GM18907 (cell line): Measurements from ENCODE around the gene DENND1A.

Source experiments
- ATAC-seq: cut with Tn5 transposase; IDR thresholded peaks from one replicate; pipeline ENCODE4 v1.9.1; 2021; ENCODE audit warnings: mild to moderate bottlenecking, moderate library complexity; ENCODE audit not compliant: unreplicated experiment

The DENND1A gene

DNA sequence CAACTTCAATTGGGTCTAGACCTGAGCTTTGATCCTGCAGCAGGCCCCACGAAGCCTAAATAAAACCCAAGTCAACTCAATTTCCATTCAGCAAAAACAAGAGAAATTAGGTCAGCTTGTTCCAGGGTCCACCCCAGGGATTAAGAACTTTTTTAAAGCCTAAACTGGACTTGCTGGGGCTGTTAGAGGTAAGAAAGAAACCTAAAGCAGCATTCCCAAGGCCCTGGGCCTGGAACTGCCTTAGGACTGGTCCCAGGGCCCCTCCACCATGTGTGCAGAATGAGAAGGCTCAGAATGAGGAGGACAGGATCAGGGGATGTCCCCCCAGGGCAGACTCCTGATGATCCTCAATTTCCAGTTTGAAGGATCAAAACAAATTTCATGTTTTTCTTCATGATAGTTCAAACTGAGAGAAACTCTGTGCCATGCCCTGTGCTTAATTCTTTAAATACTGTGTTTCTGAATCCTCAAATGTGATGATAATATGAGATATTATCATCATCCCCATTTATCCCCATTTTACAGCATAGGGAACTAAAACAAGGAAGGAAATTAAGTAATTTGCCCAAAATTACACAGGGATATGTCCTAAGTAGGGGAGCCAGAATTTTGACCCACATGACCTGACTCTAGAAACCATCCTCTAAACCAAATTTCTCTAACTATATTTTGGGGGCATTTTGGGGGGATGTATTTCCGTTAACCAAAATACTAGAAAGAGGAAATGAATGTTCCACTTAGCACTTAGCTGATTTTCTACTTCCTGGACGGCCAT is 64.5 kb downstream of the DENND1A start:
- ATAC-seq, result no peak

DNA sequence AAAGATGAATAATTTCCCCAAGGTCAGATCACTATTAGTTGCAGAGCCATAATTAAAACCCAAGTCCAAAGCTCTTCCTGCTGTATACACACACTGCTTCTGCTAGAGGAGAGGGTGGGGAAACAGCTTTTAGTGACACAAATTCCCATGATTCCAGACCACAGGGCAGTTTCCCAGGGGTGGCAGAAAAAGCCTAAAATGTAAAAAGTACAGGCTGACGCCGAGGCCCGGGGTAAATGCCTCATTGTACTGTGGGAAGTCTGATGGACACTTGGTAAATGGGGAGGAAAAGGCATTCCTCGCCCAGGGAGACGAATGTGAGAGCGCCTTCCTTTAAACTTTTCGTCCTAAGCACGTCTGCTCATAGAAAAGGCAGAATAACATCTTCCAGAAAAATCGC is 65.7 kb downstream of the DENND1A start:
- no peak for ATAC-seq

DNA sequence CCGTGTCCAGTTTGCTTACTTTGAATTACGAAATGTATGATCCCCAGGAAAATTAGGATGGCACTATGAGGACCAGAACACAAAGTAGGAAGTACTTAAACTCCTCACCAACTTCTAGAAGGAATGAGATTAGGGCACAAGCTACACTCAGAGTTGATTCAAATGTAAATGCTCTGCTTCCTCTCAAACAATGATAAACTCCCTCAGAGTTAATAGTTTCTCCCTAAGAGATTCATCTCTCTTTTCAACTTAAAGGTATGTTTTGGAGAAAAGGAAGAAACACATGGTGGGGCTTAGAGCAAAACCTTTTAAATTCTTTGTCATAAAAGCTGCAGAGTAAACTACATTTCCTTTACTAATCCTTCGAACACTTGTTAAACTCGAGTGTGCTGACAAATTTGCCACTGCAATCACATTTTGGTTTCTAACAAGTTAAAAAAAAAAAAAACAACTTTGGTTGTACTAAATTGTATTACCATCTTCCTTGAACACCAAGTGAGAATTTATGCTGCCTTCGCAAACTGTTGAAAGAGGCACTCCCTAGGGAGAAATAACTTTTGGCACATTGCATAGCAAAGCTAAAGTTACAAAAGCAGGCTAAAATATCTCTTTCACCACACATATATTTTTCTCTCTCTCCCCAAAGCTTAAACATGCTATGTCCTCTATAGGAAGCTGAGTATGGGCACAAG is 66.6 kb downstream of the DENND1A start:
- ATAC-seq, result no peak

DNA sequence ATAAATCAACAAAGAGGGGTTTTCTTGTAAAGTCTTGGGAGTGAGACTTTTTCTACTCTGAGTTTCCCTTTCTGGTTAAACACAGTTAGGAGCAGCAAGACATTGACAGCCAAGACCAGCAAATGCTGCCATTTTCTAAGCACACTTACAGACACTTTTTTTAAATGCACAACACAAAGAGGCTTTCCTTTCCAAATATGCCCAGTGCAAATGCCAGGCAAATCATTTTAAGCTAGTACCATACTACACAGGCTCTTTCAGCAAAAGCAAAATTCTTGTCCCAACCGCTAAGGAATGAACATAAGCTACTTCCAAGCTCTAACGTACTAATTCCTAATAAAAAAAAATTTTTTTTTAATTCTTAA is 68.2 kb downstream of the DENND1A start:
- no peak for ATAC-seq

DNA sequence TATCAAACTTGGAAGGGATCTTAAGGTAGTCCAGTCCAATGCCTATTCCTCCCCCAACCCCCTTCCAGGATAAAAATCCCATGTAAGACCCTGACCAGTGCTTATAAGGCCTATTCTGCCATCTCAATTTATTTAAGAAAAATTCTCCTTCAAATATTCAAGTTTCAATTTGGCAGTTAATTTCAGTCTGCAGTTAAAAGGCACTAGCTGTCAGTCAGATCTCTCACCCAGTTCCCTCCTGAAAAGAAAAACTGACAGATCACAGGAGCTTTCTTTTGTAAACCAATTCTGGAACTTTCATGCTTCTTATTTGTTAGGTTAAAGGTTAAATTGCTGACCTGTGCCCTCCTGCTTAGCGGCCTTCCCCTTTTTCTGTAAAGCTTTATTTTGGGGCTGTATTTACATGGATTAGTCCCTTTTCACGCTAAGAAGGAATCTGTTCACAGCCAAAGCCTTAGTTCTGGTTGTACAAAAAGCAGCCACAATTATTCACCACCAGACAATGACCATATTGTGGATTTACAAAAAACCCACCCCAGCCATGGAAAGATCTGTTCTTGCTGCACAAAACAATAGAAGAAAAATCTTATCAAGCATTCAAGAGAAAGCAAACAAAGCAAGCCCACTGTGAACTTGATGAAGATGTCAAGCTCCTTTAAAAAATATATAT is 68.7 kb downstream of the DENND1A start:
- ATAC-seq, result no peak

DNA sequence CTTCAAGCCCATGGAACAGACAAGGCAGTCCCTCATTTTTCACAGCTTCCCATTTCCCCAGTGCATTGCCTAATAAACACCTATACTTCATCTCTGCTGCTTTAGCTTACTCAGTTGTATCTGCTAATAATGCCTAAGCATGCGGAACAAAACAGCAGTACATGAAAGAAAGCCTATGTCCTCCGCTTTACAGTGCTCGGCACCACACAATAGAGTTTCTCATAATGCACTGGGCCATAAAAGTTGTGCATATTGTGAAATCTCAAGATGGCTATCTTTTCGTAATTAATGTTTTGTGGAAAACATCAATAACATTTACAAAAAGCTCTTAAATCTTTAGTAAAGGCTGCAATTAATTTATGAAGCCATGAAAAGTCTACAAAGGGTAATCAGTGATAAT is 69.3 kb downstream of the DENND1A start:
- no peak for ATAC-seq

DNA sequence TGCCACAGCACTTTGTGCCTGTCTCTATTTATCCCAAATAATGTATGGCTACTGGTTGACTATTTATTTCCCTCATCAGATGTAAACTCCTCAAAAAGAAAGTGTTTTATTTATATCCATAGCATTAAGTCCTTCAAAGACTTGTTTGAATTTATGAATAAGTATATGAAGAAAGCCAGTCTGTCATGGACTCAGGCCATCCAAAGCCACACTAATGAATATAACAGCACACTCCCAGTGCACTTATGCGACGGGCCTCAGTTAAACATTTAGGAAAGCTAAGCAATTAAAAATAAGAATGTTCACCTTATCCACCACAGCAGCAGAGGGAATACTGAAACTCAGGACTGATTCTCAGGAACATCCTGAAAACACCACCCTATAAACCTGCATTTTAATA is 77.5 kb downstream of the DENND1A start:
- no peak for ATAC-seq

DNA sequence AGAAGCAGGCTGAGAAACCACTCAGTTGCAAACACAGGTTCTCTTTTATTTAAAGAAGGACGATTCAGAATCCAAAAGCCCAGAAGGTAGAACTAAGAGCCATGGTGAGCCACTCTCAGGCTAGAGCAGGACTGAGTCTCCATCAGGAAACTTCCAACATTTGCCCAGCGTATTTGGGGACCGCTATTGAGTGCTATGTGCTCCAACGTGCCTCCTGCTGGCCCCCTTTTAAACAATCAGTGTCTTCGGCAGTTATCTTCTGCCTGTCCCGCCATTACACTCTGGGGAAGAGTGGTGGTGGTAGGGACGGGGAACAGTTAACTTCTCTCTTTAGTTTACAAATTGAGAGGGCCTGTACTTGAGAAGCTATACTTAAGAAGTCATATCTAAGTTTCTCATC is 78.1 kb downstream of the DENND1A start:
- no peak for ATAC-seq

DNA sequence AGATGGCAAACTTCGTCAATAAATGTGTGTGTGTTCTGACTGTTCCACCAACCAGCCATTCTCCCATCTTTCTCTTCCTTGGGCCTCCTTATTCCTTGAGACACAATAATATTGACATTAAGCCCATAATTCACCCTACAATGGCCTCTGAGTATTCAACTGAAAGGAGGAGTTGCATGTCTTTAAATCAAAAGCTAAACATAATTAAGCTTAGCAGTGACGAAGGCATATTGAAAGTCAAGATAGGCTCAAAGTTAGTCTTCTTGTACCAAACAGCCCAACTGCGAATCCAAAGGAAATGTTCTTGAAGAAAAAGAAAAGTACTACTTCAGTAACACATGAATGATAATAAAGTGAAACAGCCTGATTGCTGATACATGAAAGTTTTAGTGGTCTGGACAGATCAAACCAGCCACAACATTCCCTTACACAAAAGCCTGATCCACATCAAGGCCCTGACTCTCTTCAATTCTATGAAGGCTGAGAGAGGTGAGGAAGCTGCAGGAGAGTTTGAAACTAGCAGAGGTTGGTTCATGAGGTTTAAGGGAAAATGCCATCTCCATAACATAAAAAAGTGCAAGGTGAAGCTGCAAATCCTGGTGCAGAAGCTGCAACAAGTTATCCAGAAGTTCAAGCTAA is 81.4 kb downstream of the DENND1A start:
- no peak for ATAC-seq

DNA sequence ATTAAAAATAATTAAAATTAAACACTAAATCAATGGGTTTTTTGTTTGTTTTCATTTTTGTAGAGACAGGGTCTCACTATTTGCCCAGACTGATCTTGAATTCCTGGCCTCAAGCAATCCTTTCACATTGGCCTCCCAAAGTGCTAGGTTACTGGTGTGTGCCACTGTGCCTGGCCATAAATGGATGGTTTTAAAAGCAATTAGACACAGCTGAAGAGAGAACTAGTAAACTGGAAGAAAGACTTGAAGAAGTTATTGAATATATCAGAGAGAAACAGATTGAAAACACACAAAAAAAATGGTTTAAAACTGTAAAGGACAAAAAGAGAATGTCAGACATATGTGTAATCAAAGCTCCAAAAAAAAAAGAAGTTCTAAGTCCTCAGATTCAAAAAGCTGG is 83.0 kb downstream of the DENND1A start:
- no peak for ATAC-seq

DNA sequence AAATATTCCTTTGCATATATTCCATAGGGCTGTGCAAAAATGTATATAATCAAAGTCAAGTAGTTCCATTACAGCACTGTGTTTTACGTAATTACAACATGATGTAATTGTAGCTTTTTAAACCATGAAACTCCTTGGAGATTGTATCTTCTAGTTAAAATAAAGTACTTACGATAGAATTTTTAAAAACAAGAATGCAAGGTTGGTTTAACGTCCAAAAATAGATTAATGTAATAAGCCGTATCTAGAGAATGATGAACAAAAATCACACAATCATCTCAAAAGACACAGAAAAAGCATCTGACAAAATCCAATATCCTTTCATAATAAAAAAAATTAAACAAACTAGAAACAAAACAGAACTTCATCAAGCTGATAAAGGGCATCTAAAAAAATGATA is 86.2 kb downstream of the DENND1A start:
- ATAC-seq, result no peak

DNA sequence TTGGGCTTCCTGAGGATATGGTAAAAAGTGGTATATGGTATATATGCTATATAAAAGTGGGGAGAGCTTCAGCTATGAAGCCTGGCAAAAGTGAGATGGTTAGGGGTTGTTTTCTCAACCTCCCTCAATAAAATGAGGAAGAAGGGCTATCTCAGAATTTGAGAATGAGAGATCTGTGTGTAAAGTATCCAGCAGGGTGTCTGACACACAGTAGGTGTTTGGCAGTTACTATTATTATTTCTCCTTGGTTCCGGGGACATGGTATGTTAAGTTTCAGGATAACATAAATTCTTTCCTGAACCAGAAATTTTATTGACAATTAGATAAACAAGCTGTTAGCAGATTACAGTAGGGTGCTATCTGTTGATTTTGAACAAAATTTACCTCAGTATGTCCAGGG is 94.1 kb downstream of the DENND1A start:
- ATAC-seq, result no peak

DNA sequence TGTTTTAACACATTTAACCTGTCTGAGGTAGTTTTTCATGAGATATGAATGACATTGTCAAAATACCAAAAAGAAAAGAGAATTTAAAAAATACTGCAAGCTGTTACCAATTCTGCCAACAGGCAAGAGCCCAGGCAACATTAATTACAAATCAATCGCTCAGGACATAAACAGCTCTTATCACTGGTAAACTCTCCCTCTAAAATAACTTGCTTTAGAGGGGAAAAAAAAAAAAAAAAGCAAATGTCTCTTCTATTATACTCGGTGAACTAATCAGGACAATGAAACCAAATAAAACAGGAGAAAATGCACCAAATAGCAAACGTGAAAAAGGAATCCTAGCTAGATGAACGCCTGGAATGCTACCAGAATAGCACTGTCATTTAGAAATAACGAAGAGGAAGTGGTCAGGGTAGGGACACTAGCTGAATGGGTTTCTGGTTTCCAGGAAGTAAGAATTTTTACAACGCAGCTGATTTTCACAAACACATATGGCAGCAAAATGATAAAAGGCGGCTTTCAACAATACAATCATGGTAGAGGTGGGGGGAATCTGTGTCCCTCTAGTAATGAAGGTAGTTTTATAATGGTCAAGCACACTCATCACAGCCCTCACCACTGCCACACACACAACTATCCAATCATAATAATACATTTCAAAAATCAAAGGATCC is 94.9 kb downstream of the DENND1A start:
- peak; percentile 58 for ATAC-seq

DNA sequence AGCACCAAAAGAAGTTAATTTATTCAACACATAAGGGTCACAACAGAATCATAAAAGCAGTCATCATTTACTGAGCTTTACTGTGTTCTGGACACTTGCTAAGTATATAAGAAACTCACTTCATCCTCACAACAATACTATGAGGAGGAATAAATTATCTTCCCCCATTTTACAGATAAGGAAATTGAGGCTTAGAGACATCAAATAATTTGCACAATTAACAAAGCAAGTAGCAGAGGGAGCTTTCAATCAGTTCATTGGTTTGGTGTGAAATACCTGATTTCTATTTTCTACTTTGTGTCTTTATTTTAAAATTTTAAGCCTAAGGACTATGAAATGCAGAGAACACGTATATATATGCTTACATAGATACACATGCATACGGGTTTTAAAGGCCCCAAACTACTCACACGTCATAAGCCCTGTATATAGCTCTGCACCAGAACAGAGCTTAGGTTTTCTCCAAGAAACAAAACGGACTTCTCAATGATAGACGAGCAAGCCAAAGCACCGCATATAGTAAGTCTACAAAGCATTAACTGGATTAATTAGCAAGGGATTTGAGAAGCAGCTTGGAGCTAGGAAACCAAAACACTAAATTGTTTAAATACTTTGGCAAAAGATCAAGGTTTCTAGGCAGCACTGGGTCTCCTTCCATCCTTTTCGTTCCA is 95.6 kb downstream of the DENND1A start:
- no peak for ATAC-seq

DNA sequence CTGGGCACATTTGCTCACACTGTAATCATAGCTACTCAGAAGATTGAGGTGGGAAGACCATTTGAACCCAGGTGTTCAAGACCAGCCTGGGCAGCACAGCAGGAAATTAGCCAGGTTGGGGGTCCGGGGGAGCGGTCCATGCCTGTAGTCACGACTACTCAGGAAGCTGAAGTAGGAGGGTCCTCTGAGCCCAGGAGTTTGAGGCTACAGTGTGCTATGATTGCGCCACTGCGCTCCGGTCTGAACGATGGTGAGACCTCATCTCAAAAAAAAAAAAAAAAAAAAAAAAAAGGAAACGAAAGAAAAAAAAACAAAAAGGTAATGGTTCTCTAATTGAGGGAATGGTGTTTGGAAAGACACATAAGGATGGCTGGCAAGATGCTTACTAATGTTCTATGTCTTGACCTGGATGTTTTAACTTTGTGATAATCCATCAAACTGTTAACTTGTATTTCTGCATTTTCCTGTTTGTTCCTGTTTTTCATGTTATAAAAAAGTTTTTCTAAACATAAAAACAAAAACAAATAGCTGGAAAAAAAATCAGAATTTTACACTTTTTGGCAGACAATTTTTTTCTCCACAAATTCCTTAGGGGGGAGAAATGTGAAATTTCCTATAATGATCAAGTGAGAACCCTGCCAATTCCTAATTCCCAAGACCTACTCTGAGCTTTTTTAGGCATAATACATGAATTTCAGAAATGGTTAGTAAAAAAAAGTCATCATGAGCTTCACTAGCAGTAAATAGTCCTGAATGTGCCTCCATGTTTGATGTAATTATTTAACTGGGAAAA is 96.9 kb downstream of the DENND1A start:
- no peak for ATAC-seq

DNA sequence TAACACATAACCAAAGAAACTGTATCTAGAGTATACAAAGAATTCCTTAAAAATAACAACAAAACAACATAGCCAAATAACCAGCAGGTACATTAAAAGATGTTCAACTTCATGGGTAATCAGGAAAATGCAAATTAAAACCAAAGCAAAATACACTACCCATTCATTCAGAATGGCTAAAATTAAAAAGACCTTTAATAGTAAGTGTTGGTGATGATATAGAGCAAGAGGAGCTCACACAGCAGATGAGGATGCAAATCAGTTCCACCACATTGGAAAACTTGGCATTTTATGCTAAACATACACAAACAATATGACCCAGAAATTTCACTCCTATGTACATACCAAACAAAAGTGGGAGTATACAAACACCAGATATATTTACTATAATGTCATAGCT is 97.8 kb downstream of the DENND1A start:
- no peak for ATAC-seq

DNA sequence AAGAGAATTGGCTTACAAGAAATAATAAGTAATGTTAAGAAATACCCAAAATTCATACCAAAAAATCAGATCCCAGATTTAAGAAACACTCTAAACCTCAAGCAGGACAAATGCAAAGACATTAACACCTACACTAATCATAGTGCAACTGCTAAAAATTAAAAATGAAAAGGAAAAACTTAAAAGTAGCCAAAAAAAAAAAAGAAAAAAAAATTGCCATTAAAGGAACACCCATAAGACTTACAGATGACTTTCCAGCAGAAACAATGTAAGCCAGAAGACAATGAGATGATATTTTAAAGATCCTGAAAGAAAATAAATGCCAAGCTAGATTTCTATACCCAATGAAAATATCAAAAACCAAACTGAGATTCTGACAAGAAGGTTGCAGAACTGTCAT is 101.5 kb downstream of the DENND1A start:
- ATAC-seq, result no peak

DNA sequence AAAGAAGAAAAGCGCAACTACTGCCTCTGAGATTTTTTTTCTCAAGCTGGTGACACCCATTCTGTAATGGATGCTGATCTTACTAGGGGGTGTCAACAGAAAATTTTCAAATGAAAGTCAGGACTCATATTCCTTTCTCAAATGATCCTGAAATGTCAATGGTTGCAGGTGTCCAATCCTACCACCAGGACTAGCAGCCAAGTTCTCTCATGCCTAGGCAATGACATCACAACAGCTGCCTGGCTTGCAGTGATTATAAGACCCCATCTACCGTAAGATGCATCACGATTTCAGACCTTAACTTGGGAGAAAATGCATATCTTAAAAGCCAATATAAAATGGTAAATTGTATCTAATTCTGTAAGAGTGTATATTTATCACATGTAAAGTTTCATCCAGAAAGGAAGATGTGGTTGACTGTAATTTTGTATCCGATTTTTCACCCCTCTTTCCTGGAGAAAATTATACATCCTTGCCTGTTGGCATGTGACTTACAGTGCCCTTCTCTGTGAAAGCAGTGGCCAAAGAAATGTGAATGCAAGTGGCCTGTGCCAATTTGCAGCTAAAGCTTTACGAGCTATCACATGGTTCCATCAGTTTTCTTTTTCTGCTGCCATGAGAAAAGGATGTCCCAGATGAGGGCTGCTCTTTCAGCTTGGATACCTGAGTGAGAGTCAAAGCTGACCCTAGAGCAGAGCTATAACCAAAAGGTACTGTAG is 104.4 kb downstream of the DENND1A start:
- ATAC-seq, result no peak
